ENCODE data around the gene EBF3. TPM values are rescaled to one million over a fixed set of nuclear protein-coding genes. Genes with fewer than 3 reads are reported as not detected.

The EBF3 gene
- total RNA-seq, 1 experiment from 2014 or later: not detected

DNA sequence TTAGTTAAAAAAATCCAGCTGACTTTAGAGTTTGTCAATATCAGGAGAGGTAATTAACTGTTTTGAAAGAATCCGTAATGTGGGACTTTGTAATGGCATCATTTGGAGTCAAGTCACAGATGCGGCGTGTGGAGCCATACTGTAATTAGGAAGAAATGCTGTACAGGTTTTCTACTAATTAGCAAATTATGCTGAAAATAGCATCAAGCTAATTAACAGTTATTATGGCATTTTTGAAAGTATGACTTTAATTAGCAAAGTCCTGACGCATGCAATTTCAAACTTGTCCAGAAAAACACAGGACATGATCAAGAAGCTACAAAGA lies 68.3 kb downstream of the EBF3 start:
- no peaks in the 10 kb centered on the region for H4K20me1 ChIP-seq (ENCODE audit: insufficient read depth)
- H3F3A ChIP-seq (ENCODE audit: insufficient read depth, low read depth): no peaks in the 10 kb centered on the region
- no peak overlapping the region for H3K4me2 ChIP-seq
- H3K9me2 ChIP-seq (ENCODE audit: insufficient read depth): no peaks in the 10 kb centered on the region
- H3K27ac ChIP-seq: no peak overlapping the region
- H2AFZ ChIP-seq: no peak overlapping the region
- intact Hi-C loops (cut with micrococcal nuclease; ENCODE audit: unreplicated experiment): no loop called here
- no peak for DNase-seq
- POLR2A ChIA-PET (ENCODE audit: unreplicated experiment): no interaction called here
- CTCF ChIA-PET: no interaction called here
- no TSS peak for BruUV-seq (replicated peaks)
- H3K36me3 ChIP-seq (ENCODE audit: low read depth): no peaks in the 10 kb centered on the region
- H3K4me3 ChIP-seq: no peak overlapping the region
- no peak for TF ChIP-seq EZH2 (IDR thresholded peaks at IDR 0.05; ENCODE audit: low read depth)
- TF ChIP-seq, protein P1, sequence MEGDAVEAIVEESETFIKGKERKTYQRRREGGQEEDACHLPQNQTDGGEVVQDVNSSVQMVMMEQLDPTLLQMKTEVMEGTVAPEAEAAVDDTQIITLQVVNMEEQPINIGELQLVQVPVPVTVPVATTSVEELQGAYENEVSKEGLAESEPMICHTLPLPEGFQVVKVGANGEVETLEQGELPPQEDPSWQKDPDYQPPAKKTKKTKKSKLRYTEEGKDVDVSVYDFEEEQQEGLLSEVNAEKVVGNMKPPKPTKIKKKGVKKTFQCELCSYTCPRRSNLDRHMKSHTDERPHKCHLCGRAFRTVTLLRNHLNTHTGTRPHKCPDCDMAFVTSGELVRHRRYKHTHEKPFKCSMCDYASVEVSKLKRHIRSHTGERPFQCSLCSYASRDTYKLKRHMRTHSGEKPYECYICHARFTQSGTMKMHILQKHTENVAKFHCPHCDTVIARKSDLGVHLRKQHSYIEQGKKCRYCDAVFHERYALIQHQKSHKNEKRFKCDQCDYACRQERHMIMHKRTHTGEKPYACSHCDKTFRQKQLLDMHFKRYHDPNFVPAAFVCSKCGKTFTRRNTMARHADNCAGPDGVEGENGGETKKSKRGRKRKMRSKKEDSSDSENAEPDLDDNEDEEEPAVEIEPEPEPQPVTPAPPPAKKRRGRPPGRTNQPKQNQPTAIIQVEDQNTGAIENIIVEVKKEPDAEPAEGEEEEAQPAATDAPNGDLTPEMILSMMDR (conservative IDR thresholded peaks at IDR 0.05): no peak
- peaks cover 83% of the 10 kb centered on the region for H3K27me3 ChIP-seq (ENCODE audit: insufficient read depth, low read depth)
- H3K4me1 ChIP-seq (replicated peaks; ENCODE audit: insufficient read depth): no peaks in the 10 kb centered on the region
- H3K79me2 ChIP-seq (ENCODE audit: low read depth): no peaks in the 10 kb centered on the region
- H3K9me3 ChIP-seq (ENCODE audit: insufficient read depth, low read depth): no peaks in the 10 kb centered on the region

DNA sequence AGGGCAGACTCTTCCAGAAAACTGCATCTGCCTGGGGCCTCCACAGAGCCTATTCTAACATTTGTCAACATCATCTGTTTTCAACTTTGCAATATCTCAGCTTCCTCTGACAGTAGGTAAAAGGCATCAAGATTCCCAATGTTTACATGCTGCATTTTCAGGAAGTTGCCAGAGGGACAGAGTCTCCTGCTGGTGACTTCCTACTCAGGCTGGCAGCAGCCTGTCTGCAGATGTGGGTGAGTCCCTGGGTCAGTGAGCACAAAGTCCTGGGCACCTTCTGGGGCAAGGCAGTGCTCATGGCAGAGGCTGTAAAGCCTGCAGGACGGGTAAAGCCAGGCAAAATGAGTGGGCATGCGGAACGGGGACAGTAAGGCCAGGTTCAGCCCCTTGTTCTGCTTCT lies 69.4 kb downstream of the EBF3 start:
- Histone ChIP-seq H3K4me2 (no peak overlapping the region), H3K9me2 (ENCODE audit: insufficient read depth) (no peaks in the 10 kb centered on the region), H3K9me3 (ENCODE audit: insufficient read depth, low read depth) (no peaks in the 10 kb centered on the region), H3K27me3 (ENCODE audit: insufficient read depth, low read depth) (peaks cover 87% of the 10 kb centered on the region), H3K27ac (no peak overlapping the region), H4K20me1 (ENCODE audit: insufficient read depth) (no peaks in the 10 kb centered on the region), H3K79me2 (ENCODE audit: low read depth) (no peaks in the 10 kb centered on the region), H3F3A (ENCODE audit: insufficient read depth, low read depth) (no peaks in the 10 kb centered on the region), H2AFZ (no peak overlapping the region), H3K4me3 (no peak overlapping the region), H3K36me3 (ENCODE audit: low read depth) (no peaks in the 10 kb centered on the region), H3K4me1 (replicated peaks; ENCODE audit: insufficient read depth) (no peaks in the 10 kb centered on the region)
- no peak for TF ChIP-seq EZH2 (IDR thresholded peaks at IDR 0.05; ENCODE audit: low read depth)
- TF ChIP-seq, protein P1 (conservative IDR thresholded peaks at IDR 0.05): no peak
- CTCF ChIA-PET: no interaction called here
- intact Hi-C loops (cut with micrococcal nuclease; ENCODE audit: unreplicated experiment): no loop called here
- DNase-seq: no peak
- BruUV-seq (replicated peaks): no TSS peak
- POLR2A ChIA-PET (ENCODE audit: unreplicated experiment): no interaction called here

DNA sequence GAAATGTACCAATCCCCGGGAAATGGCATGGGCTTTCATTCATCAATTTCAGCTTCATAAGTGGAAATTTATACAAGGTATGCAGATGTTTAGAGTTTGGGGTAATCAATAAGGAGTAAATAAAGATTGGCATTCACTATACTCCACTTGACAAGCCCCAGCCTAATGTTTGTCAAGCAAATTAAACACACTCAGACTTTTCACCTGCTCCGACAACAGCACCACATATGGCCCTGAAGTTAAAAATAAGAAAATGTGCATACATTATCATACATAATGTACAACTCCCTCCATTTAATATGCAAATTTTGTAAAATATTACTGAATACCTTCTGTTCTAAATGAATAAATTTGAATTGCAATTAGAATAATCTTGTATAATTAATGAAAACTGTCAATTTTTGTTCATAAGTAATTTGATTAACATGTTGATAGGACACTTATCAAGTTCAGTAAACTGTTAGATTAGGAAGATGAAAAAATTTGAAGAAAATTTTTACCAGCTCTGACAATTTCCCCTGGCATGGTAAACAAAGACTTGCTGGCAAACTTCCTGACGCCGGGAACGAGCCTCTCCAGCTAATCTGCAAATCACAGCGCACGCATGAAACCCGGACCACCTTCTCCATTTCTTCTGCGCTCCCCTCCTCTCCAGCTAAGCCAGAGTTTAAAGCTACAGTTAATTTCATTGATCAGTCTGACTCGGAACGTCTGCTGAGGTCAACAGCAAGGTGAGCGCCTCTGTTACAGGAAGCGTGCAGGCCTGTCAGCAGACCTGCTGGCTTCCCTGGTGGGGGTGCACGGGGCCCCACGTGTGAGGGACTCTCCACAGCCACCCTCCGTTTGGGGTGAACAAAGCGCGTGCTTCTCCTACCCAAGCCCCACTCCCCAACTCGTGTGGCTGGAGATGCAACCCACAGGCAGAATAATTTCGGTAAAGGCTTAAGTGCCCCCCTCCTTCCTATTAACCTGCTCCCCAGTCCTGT lies 70.7 kb downstream of the EBF3 start:
- CTCF ChIA-PET: no interaction called here
- no peak overlapping the region for H2AFZ ChIP-seq
- BruUV-seq (replicated peaks): no TSS peak
- POLR2A ChIA-PET (ENCODE audit: unreplicated experiment): no interaction called here
- H3K4me1 ChIP-seq (replicated peaks; ENCODE audit: insufficient read depth): no peaks in the 10 kb centered on the region
- H3K4me2 ChIP-seq: no peak overlapping the region
- H3K4me3 ChIP-seq: no peak overlapping the region
- intact Hi-C loops (cut with micrococcal nuclease; ENCODE audit: unreplicated experiment): no loop called here
- no peak overlapping the region for H3K27ac ChIP-seq
- no peaks in the 10 kb centered on the region for H4K20me1 ChIP-seq (ENCODE audit: insufficient read depth)
- no peaks in the 10 kb centered on the region for H3K79me2 ChIP-seq (ENCODE audit: low read depth)
- TF ChIP-seq, protein P1 (conservative IDR thresholded peaks at IDR 0.05): no peak
- no peak for TF ChIP-seq EZH2 (IDR thresholded peaks at IDR 0.05; ENCODE audit: low read depth)
- H3K9me3 ChIP-seq (ENCODE audit: insufficient read depth, low read depth): no peaks in the 10 kb centered on the region
- H3F3A ChIP-seq (ENCODE audit: insufficient read depth, low read depth): no peaks in the 10 kb centered on the region
- no peaks in the 10 kb centered on the region for H3K36me3 ChIP-seq (ENCODE audit: low read depth)
- H3K9me2 ChIP-seq (ENCODE audit: insufficient read depth): no peaks in the 10 kb centered on the region
- H3K27me3 ChIP-seq (ENCODE audit: insufficient read depth, low read depth): peaks cover 76% of the 10 kb centered on the region
- DNase-seq: no peak

Data from PC-9 (cell line).